BJ (cell line): ENCODE measurements around the gene KHSRP. TPM values are rescaled to one million over a fixed set of nuclear protein-coding genes. Genes with fewer than 3 reads are reported as not detected.

Experiments
- CTCF ChIA-PET: fragments of 350-600 bp; formaldehyde crosslinking; extraction: SDS; loops from one replicate; lab custom pipeline; 2021; ENCODE audit warnings: antibody characterized with exemption, inconsistent platforms; lab: Yijun Ruan, JAX
- POLR2A ChIA-PET: fragments of 300-600 bp; sonication (Branson Sonifier 250); formaldehyde crosslinking; extraction: SDS; loops from one replicate; lab custom pipeline; 2021; ENCODE audit warnings: antibody characterized with exemption; lab: Charles Lee
- DNase-seq: peaks from one replicate; pipeline ENCODE4 v3.0.0-alpha.2; 2011; ENCODE audit warnings: low read depth
- H3K27me3 ChIP-seq: 2 replicates; pipeline ENCODE4 v1.6.0; 2011; ENCODE audit warnings: low read length; ENCODE audit not compliant: control insufficient read depth, insufficient read depth
- H3K36me3 ChIP-seq: 2 replicates; pipeline ENCODE4 v1.5.1; 2011; ENCODE audit warnings: low read length; ENCODE audit not compliant: control insufficient read depth, insufficient read depth
- H3K4me3 ChIP-seq: 2 replicates; pipeline ENCODE4 v1.5.1; 2011; ENCODE audit warnings: low read depth, mild to moderate bottlenecking, control low read depth, low read length
- polyA plus RNA-seq: library from polyadenylated mRNA; depleted of rRNA; stranded (reverse); fragments of >200 nt; gene quantifications from 2 replicates; pipeline ENCODE4 v1.2.3, GENCODE V29; 2011
- TF ChIP-seq, protein P1 (sequence below): IDR thresholded peaks from 2 replicates; pipeline ENCODE4 v1.5.1; 2011; ENCODE audit warnings: low read depth, mild to moderate bottlenecking, control low read depth, inconsistent platforms, low read length, moderate library complexity; ENCODE audit not compliant: insufficient read depth

The KHSRP gene
- polyA plus RNA-seq, 1 experiment = 68.7 TPM

GRCh38 chr19:6440905-6441304 lies 16.3 kb upstream of the KHSRP start:
- TF ChIP-seq, protein P1, sequence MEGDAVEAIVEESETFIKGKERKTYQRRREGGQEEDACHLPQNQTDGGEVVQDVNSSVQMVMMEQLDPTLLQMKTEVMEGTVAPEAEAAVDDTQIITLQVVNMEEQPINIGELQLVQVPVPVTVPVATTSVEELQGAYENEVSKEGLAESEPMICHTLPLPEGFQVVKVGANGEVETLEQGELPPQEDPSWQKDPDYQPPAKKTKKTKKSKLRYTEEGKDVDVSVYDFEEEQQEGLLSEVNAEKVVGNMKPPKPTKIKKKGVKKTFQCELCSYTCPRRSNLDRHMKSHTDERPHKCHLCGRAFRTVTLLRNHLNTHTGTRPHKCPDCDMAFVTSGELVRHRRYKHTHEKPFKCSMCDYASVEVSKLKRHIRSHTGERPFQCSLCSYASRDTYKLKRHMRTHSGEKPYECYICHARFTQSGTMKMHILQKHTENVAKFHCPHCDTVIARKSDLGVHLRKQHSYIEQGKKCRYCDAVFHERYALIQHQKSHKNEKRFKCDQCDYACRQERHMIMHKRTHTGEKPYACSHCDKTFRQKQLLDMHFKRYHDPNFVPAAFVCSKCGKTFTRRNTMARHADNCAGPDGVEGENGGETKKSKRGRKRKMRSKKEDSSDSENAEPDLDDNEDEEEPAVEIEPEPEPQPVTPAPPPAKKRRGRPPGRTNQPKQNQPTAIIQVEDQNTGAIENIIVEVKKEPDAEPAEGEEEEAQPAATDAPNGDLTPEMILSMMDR = no peak
- DNase-seq = no peak
- CTCF ChIA-PET = no interaction called here
- POLR2A ChIA-PET = no interaction called here
- Histone ChIP-seq H3K36me3 (no peaks in the 10 kb centered on the region), H3K4me3 (no peak overlapping the region), H3K27me3 (no peaks in the 10 kb centered on the region)

DNA sequence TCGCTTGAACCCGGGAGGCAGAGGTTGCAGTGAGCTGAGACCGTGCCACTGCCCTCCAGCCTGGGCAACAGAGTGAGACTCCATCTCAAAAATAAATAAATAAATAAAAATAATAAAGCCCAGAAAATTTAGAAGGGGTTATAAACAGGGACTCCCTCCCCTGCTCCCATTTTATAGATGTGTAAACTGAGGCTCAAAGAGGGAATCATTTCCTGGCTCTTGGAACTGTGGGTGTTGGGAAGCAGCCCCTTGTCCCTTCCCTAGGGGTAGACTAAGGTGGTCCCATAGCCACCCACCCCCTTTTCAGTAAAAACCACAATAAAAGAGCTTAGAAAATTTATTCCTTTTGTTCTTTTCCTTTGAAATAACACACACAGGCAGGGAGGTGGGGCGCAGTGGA lies 15.1 kb upstream of the KHSRP start:
- Histone ChIP-seq H3K4me3 (no peak overlapping the region), H3K27me3 (no peaks in the 10 kb centered on the region), H3K36me3 (no peaks in the 10 kb centered on the region)
- no peak for DNase-seq
- ChIA-PET POLR2A (no interaction called here), CTCF (no interaction called here)
- TF ChIP-seq, protein P1 = no peak

DNA sequence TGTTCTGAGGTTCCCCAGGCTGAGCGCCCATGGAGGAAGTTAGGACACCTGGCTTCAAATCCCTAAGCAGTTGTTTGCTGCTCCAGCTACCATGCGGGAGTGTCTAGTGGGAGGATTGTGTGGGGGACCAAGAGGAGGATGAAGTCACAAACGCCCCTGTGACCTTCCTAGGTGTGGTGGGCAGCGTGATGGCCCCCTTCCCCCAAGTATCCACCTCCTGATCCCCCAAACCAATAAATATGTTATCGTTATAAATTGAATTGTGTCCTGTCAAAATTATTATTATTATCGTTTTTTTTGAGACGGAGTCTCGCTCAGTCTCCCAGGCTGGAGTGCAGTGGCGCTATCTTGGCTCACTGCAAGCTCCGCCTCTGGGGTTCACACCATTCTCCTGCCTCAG lies 9.1 kb upstream of the KHSRP start, which contains the start of gene SLC25A41:
Gene SLC25A41 (minus strand): TSS at position 101 of the 400 bp plus-strand sequence. CDS start 70 bp downstream, at position 31.
- no peaks in the 10 kb centered on the region for H3K36me3 ChIP-seq
- no peak within 1 kb of the TSS for H3K4me3 ChIP-seq
- POLR2A ChIA-PET = no interaction called here
- TF ChIP-seq, protein P1 = no peak
- CTCF ChIA-PET = no interaction called here
- H3K27me3 ChIP-seq = no peaks in the 10 kb centered on the region
- DNase-seq = no peak

DNA sequence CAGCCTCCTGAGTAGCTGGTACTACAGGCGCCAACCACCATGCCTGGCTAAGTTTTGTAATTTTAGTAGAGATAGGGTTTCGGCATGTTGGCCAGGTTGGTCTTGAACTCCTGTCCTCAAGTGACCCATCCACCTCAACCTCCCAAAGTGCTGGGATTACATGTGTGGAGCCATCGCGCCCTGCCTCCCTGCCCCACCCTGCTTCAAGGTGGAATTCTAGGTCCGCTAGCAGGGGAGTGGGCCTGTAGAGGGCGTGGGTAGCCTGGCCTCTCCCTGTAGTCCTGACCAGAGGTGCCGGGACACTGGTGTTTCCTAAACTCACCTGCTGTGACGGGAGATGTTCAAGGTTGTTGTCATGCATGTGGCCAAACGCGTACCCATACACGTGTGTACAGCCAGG lies 8.6 kb upstream of the KHSRP start:
- CTCF ChIA-PET = no interaction called here
- TF ChIP-seq, protein P1 = no peak

GRCh38 chr19:6431891-6432290 lies 7.3 kb upstream of the KHSRP start:
- POLR2A ChIA-PET = no interaction called here
- H3K36me3 ChIP-seq = no peaks in the 10 kb centered on the region
- no peak overlapping the region for H3K4me3 ChIP-seq
- no peaks in the 10 kb centered on the region for H3K27me3 ChIP-seq
- no peak for DNase-seq
- TF ChIP-seq, protein P1 = no peak
- CTCF ChIA-PET = no interaction called here

More for the DNA sequence above, 8.6 kb upstream of the KHSRP start:
- no peaks in the 10 kb centered on the region for H3K36me3 ChIP-seq
- H3K4me3 ChIP-seq = no peak overlapping the region
- POLR2A ChIA-PET = no interaction called here
- no peak for DNase-seq
- H3K27me3 ChIP-seq = no peaks in the 10 kb centered on the region
